A549 treated with DMSO at 1 μM for 4 hours (cell line): ENCODE measurements around the gene NEDD4. TPM values are rescaled to one million over a fixed set of nuclear protein-coding genes. Genes with fewer than 3 reads are reported as not detected.

Experiments
- total RNA-seq: library from RNA; stranded (reverse); fragments of 200-300 nt; extraction: Qiagen RNA extraction; gene quantifications from 5 replicates; pipeline ENCODE4 v1.2.3, GENCODE V29; 2022; ENCODE audit warnings: low read depth

The NEDD4 gene
- total RNA-seq: 44.8 to 58.9 TPM (median 51.4 TPM) in 5 replicates

DNA sequence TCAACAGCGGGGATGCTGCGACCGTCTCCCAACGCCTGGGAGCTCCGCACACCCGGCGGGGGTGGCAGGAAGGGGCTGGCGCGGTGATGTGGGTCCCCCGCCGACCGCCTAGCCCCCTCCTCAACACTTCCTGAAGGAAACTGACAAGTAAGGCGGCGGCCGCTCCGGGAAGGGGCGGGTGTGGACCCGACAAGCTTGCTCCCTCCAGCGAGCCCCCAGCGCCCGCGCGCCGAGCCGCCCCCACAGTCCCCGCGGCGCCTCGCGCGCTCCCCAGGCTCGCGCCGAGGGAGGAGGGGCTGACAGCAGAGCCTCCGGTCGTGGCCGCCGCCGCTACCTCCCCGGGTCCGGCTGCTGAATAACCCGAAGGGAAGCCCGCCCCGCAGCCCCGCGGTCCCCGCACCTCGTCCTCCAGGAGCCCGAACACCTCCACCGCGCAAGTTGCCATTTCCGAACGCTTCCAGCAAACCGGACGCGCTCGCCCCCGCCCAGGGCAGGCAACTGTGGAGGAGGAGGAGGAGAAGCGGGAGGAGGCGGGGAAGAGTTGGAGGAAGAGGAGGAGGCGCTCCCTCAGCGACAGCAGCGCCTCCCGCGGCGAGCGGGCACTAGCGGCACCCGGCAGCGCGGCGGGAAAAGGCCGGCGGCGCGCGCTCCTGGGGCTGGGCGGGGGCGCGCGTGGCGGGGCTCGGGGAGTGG, at the start of gene NEDD4:
NEDD4 (minus strand) TSS at position 502 of the 693 bp plus-strand sequence; CDS start at position 445, 57 bp downstream.

